HepG2 (cell line): Measurements from ENCODE around the gene ZFYVE21. TPM values are rescaled to one million over a fixed set of nuclear protein-coding genes. Genes with fewer than 3 reads are reported as not detected.

Source experiments
- ATAC-seq: fragments of 200-7000 bp; cut with Tn5 transposase; 3 replicates; pipeline ENCODE4 v1.9.1; 2020; ENCODE audit warnings: mild to moderate bottlenecking, moderate library complexity
- BruUV-seq: library from RNA; stranded (reverse); fragments of 400-500 nt; replicated peaks from 2 replicates; lab custom pipeline; 2021; lab: Mats Ljungman, UMichigan
- CTCF ChIA-PET: fragments of 300-600 bp; formaldehyde crosslinking; extraction: SDS; loops from one replicate; lab custom pipeline; 2021; ENCODE audit warnings: low total read pairs, inconsistent platforms, low intra/inter-chr PET ratio; lab: Yijun Ruan, JAX
- POLR2A ChIA-PET: fragments of 350-600 bp; sonication (Branson Sonifier 250); formaldehyde crosslinking; loops from one replicate; lab custom pipeline; 2020; ENCODE audit warnings: antibody characterized with exemption, inconsistent platforms; lab: Yijun Ruan, JAX
- DNase-seq: peaks from one replicate; pipeline ENCODE4 v3.0.0-alpha.2; 2015; ENCODE audit warnings: low spot score
- FAIRE-seq: peaks from 3 replicates; lab custom pipeline; 2011; peaks lifted over from hg19 to GRCh38; lab: Jason Lieb, UNC
- H2AFZ ChIP-seq: one replicate; pipeline ENCODE4 v1.6.1; 2011; ENCODE audit warnings: low read length, inconsistent platforms
- H3K27ac ChIP-seq: fragments of 300-600 bp; 3 replicates; pipeline ENCODE4 v1.8.0; 2011; ENCODE audit warnings: mixed run types, mild to moderate bottlenecking, mixed read lengths, low read length, inconsistent platforms; ENCODE audit not compliant: insufficient read depth; ENCODE audit errors: extremely low read length
- H3K27me3 ChIP-seq, 2 experiments: fragments of 200-600 bp in 1 of 2; 2 replicates in 1 of 2; 3 replicates in 1 of 2; pipeline versions ENCODE4 v1.6.0 to v1.8.0; 2011; ENCODE audit warnings: low read length in 2 of 2, mild to moderate bottlenecking in 2 of 2, moderate library complexity in 2 of 2, inconsistent platforms in 1 of 2; ENCODE audit not compliant: insufficient read depth in 2 of 2, control insufficient read depth in 1 of 2
- H3K36me3 ChIP-seq, 2 experiments: fragments of 200-600 bp in 1 of 2; replicated peaks in 1 of 2; 2 replicates in 1 of 2; 3 replicates in 1 of 2; pipeline versions ENCODE4 v1.5.1 to v1.8.0; 2011; ENCODE audit warnings: low read length in 2 of 2, inconsistent platforms in 1 of 2; ENCODE audit not compliant: insufficient read depth in 2 of 2, control insufficient read depth in 1 of 2
- H3K4me1 ChIP-seq: 2 replicates; pipeline ENCODE4 v1.5.1; 2012; ENCODE audit warnings: low read length, inconsistent platforms; ENCODE audit not compliant: insufficient read depth
- H3K4me2 ChIP-seq: 2 replicates; pipeline ENCODE4 v1.6.0; 2011; ENCODE audit warnings: low read depth, low read length, inconsistent platforms
- H3K4me3 ChIP-seq, 3 experiments: fragments of 200-600 bp in 1 of 3; sonication (generic), shearing (Covaris generic) in 1 of 3; replicated peaks in 1 of 3; 2 replicates each; pipeline ENCODE4 v1.5.1; 2011 to 2016; ENCODE audit warnings: low read length in 3 of 3, inconsistent platforms in 2 of 3, low read depth in 2 of 3, mild to moderate bottlenecking in 2 of 3, control low read depth in 1 of 3, mixed read lengths in 1 of 3; ENCODE audit not compliant: insufficient read depth in 1 of 3
- H3K79me2 ChIP-seq: one replicate; pipeline ENCODE4 v1.6.1; 2011; ENCODE audit warnings: low read length, inconsistent platforms; ENCODE audit not compliant: insufficient read depth
- H3K9ac ChIP-seq: 2 replicates; pipeline ENCODE4 v1.6.0; 2011; ENCODE audit warnings: mild to moderate bottlenecking, low read depth, low read length, inconsistent platforms; ENCODE audit not compliant: insufficient read depth
- H3K9me3 ChIP-seq: 2 replicates; pipeline ENCODE4 v1.5.1; 2012; ENCODE audit warnings: mild to moderate bottlenecking, low read length
- H4K20me1 ChIP-seq: 2 replicates; pipeline ENCODE4 v1.6.0; 2011; ENCODE audit warnings: inconsistent platforms, mild to moderate bottlenecking, low read length, moderate library complexity; ENCODE audit not compliant: insufficient read depth
- ATM ChIP-seq: fragments of 450-650 bp; IDR thresholded peaks from 2 replicates; pipeline ENCODE4 v1.7.1; 2017; ENCODE audit warnings: mild to moderate bottlenecking, borderline replicate concordance
- CAMTA2 ChIP-seq: sonication (generic); formaldehyde crosslinking; IDR thresholded peaks from 2 replicates; pipeline ENCODE4 v1.4.0; 2020; ENCODE audit warnings: mild to moderate bottlenecking, missing genetic modification reagents, borderline replicate concordance
- CCDC6 ChIP-seq: sonication (generic); formaldehyde crosslinking; IDR thresholded peaks from 2 replicates; pipeline ENCODE4 v1.8.1; 2022; ENCODE audit warnings: mild to moderate bottlenecking, missing genetic modification reagents, moderate library complexity
- CEBPG ChIP-seq: IDR thresholded peaks from 2 replicates; pipeline ENCODE4 v1.6.1; 2016
- KDM1A ChIP-seq: IDR thresholded peaks from 2 replicates; pipeline ENCODE4 v1.6.1; 2016; ENCODE audit warnings: missing compliant biosample characterization
- KDM2A ChIP-seq: sonication (generic); formaldehyde crosslinking; IDR thresholded peaks from 2 replicates; pipeline ENCODE4 v1.4.0; 2020; ENCODE audit warnings: low read depth, missing genetic modification reagents, borderline replicate concordance
- MED8 ChIP-seq: sonication (generic); formaldehyde crosslinking; IDR thresholded peaks from 2 replicates; pipeline ENCODE4 v1.8.1; 2023; ENCODE audit warnings: mild to moderate bottlenecking, missing genetic modification reagents; ENCODE audit not compliant: insufficient replicate concordance
- NRL ChIP-seq: sonication (generic); formaldehyde crosslinking; IDR thresholded peaks from 2 replicates; pipeline ENCODE4 v1.5.0; 2020; ENCODE audit warnings: missing genetic modification reagents, mild to moderate bottlenecking, moderate library complexity, borderline replicate concordance
- ZKSCAN5 ChIP-seq: sonication (generic); formaldehyde crosslinking; IDR thresholded peaks from 2 replicates; pipeline ENCODE4 v1.5.1; 2020; ENCODE audit warnings: mild to moderate bottlenecking, missing genetic modification reagents
- ZNF775 ChIP-seq: sonication (generic); formaldehyde crosslinking; IDR thresholded peaks from 2 replicates; pipeline ENCODE4 v1.4.0; 2020; ENCODE audit warnings: missing genetic modification reagents, mild to moderate bottlenecking, moderate library complexity, borderline replicate concordance
- ZSCAN29 ChIP-seq: sonication (generic); formaldehyde crosslinking; conservative IDR thresholded peaks from 2 replicates; pipeline ENCODE4 v1.4.0; 2020; ENCODE audit warnings: mild to moderate bottlenecking, missing genetic modification reagents
- WGBS: methylation state at CpG from one replicate; pipeline ENCODE4 v1.1.6; 2017; ENCODE audit warnings: low lambda C conversion rate; 5-methylcytosine and 5-hydroxymethylcytosine counted together
- in situ Hi-C: cut with HindIII; loops from 2 replicates; pipeline ENCODE4 v1.10.0; 2017; ENCODE audit warnings: low pct_unique_long_range_greater_than_20kb; ENCODE audit not compliant: extremely low pct_ligation_motif_present
- intact Hi-C: fragments of 100-400 bp; cut with micrococcal nuclease; formaldehyde crosslinking; loops from one replicate; pipeline ENCODE4 v1.10.0; 2022; ENCODE audit not compliant: unreplicated experiment
- polyA plus RNA-seq, 8 experiments: library from polyadenylated mRNA; depleted of rRNA in 3 of 8; stranded (reverse) in 7 of 8; unstranded in 1 of 8; fragments of >200 nt; fragmentation: Illumina TruSeq in 4 of 8; extraction: Trizol in 4 of 8; gene quantifications; 2 replicates each; pipeline versions ENCODE4 v1.2.1 to v1.2.3, GENCODE V29; 2011 to 2016; ENCODE audit warnings: low read depth in 4 of 8, missing spikeins in 1 of 8, mixed read lengths in 1 of 8; ENCODE audit not compliant: insufficient read depth in 1 of 8
- total RNA-seq, 5 experiments: library from RNA; depleted of rRNA; stranded (reverse); fragments of >200 nt; fragmentation: Illumina TruSeq; extraction: Trizol; gene quantifications; 2 replicates each; pipeline ENCODE4 v1.2.3, GENCODE V29; 2016; ENCODE audit warnings: low read depth in 1 of 5
- TF ChIP-seq, protein P1 (sequence below): IDR thresholded peaks from 2 replicates; pipeline ENCODE4 v1.6.1; 2016; ENCODE audit warnings: missing biosample characterization, missing genetic modification reagents, low read depth

ZFYVE21 gene
- total and polyA plus RNA-seq, 2 of the 13 experiments (the other 11 are each of a cell fraction or from before 2014, with no cell fraction given): 34.3 to 34.4 TPM

DNA sequence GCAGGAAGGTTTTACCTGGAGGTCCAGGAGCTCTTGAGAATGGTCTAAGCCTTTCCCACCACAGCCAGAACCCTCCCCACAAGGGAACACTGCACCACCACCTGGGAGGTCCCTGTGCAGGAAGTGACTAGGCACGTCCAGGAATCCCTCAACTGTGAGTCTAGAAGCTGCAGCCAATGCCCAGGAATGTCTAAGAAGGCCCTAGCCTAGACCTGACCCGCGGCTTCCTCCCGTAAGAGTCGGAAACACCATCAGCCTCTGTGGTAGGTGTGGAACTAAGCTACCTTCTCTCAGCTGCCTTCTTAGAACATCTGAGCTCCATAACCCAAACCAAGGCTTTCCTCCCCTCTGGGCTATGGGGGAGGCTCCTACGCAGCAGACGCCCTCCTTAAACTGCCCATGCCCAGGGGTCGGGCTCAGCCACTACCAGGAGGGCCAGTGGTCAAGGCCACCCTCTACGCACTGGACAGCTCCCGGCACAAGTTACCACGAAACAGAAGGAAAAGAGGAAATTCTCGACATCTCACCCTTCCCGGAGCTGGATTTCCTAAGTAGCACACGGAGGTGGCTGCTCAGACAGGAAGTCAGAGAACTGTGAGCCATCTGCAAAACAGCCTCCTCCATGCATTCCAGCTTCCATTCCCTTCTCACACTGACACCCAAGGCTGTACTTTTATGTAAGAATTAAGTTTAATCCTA lies 25.5 kb downstream of the ZFYVE21 start:
- peaks cover 11 to 28% of the 10 kb centered on the region in 2 experiments; a peak in 3 of 5 replicates for H3K36me3 ChIP-seq
- H2AFZ ChIP-seq: no peak overlapping the region
- no peak overlapping the region for H3K4me3 ChIP-seq
- in situ Hi-C loops (no loop called here), intact Hi-C loops (no loop called here)
- TF ChIP-seq, protein P1, sequence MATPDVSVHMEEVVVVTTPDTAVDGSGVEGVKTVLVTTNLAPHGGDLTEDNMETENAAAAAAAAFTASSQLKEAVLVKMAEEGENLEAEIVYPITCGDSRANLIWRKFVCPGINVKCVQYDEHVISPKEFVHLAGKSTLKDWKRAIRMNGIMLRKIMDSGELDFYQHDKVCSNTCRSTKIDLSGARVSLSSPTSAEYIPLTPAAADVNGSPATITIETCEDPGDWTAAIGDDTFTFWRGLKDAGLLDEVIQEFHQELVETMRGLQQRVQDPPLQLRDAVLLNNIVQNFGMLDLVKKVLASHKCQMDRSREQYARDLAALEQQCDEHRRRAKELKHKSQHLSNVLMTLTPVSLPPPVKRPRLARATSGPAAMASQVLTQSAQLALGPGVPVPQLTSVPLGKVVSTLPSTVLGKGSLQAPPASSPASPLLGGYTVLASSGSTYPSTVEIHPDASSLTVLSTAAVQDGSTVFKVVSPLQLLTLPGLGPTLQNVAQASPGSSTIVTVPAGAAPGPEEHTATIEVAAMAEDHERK (CRISPR knock-in tag): no peak
- TF ChIP-seq MED8: no peak
- TF ChIP-seq KDM1A (CRISPR knock-in tag): no peak
- TF ChIP-seq ZNF775 (CRISPR knock-in tag): no peak
- no peak for TF ChIP-seq ZSCAN29 (CRISPR knock-in tag)
- no peak for TF ChIP-seq CEBPG (CRISPR knock-in tag)
- no peak for TF ChIP-seq NRL (CRISPR knock-in tag)
- TF ChIP-seq ATM: no peak
- no peak for TF ChIP-seq CCDC6 (CRISPR knock-in tag)
- no peak for TF ChIP-seq KDM2A (CRISPR knock-in tag)
- no peak for TF ChIP-seq ZKSCAN5
- TF ChIP-seq CAMTA2 (CRISPR knock-in tag): no peak
- ChIA-PET CTCF (no interaction called here), POLR2A (no interaction called here)
- FAIRE-seq: no peak
- H3K4me1 ChIP-seq: peaks cover 24% of the 10 kb centered on the region
- no peaks in the 10 kb centered on the region for H3K9me3 ChIP-seq
- 98% methylated on average over 14 of the region's 14 CpGs for WGBS
- no peak overlapping the region for H3K4me2 ChIP-seq
- no peak overlapping the region for H3K9ac ChIP-seq
- ATAC-seq: no peak
- H3K27me3 ChIP-seq: no peaks in the 10 kb centered on the region
- no peaks in the 10 kb centered on the region for H4K20me1 ChIP-seq
- no peaks in the 10 kb centered on the region for H3K79me2 ChIP-seq
- BruUV-seq: no TSS peak
- H3K27ac ChIP-seq: no peak overlapping the region
- DNase-seq: no peak
